ENCODE measurements around the gene FCER1G.

GRCh38 chr1:161185282-161185682 is 29.8 kb upstream of the FCER1G start:
- TF ChIP-seq CTCF (IDR thresholded peaks at IDR 0.05): no peak
- peak in 1 of 4 donors; percentile 25 for TF ChIP-seq POLR2A (IDR thresholded peaks at IDR 0.05)

Measured in esophagus squamous epithelium (tissue), 4 donors.